C4-2B (cell line): Measurements from ENCODE around the gene AP2A2.

Experiments
- H3K27ac ChIP-seq: fragments of 450-650 bp; 2 replicates; pipeline ENCODE4 v1.5.1; 2017
- CTCF ChIP-seq: fragments of 450-650 bp; conservative IDR thresholded peaks from 2 replicates; pipeline ENCODE4 v1.5.1; 2017; ENCODE audit warnings: mild to moderate bottlenecking
- ZFX ChIP-seq: fragments of 450-650 bp; IDR thresholded peaks from 2 replicates; pipeline ENCODE4 v1.6.1; 2017

Gene AP2A2

GRCh38 chr11:1060852-1061616 lies 135.4 kb downstream of the AP2A2 start:
- H3K27ac ChIP-seq, result no peak overlapping the region
- TF ChIP-seq CTCF (no peak), ZFX (no peak)
